Measurements from ENCODE around the gene DACT3. TPM values are rescaled to one million over a fixed set of nuclear protein-coding genes. Genes with fewer than 3 reads are reported as not detected.

DACT3 gene
- polyA plus RNA-seq, 1 of the 3 experiments (the other 2 are of a cell fraction): 9.5 TPM

- Histone ChIP-seq H3K79me2 (ENCODE audit: insufficient read depth) (no peaks in the 10 kb centered on the region; the same call in 1 of the 2 replicates), H2AFZ (ENCODE audit: low read depth) (no peak overlapping the region), H4K20me1 (ENCODE audit: insufficient read depth) (peaks cover 5% of the 10 kb centered on the region; the same call in 1 of the 2 replicates), H3K27ac (ENCODE audit: low read depth in 2 of 2, low read length in 1 of 2) (no peak overlapping the region; a peak in 1 of 4 replicates), H3F3A (replicated peaks; ENCODE audit: insufficient read depth) (no peaks in the 10 kb centered on the region), H3K4me1 (ENCODE audit: control insufficient read depth in 1 of 2, insufficient read depth in 2 of 2, low read depth in 1 of 2, low read length in 1 of 2) (peaks cover 0 to 8% of the 10 kb centered on the region in 2 experiments; a peak in 1 of 4 replicates), H3K9me2 (no peaks in the 10 kb centered on the region), H3K27me3 (ENCODE audit: insufficient read depth) (no peaks in the 10 kb centered on the region), H3K9me3 (no peaks in the 10 kb centered on the region), H3K36me3 (replicated peaks in 1 of 2; ENCODE audit: control insufficient read depth in 1 of 2, insufficient read depth in 2 of 2, low read length in 1 of 2) (peaks cover 0 to 6% of the 10 kb centered on the region in 2 experiments), H3K9ac (no peak overlapping the region), H3K4me2 (no peak overlapping the region), H3K4me3 (ENCODE audit: low read depth in 2 of 2, low read length in 1 of 2) (no peak overlapping the region)
- ChIA-PET POLR2A (no interaction called here), CTCF (interaction anchor here (1.1 kb wide), 1 partner anchor 626 kb away, joined by 4 read pairs; no protein-coding TSS in a partner anchor)
- TF ChIP-seq SIN3A (IDR thresholded peaks at IDR 0.05; ENCODE audit: borderline replicate concordance, low read depth, low read length) (no peak), IRF3 (IDR thresholded peaks at IDR 0.05; ENCODE audit: low read depth, low read length) (no peak), RCOR1 (IDR thresholded peaks at IDR 0.05; ENCODE audit: low read length) (no peak), TCF12 (IDR thresholded peaks at IDR 0.05) (no peak), POLR2AphosphoS5 (IDR thresholded peaks at IDR 0.05; ENCODE audit: low read depth, low read length) (no peak), USF1 (IDR thresholded peaks at IDR 0.05; ENCODE audit: borderline replicate concordance, low read depth) (no peak), FOXJ3 (CRISPR knock-in tag; IDR thresholded peaks at IDR 0.05) (no peak), TEAD4 (IDR thresholded peaks at IDR 0.05; ENCODE audit: borderline replicate concordance, insufficient read depth) (no peak), MAX (IDR thresholded peaks at IDR 0.05; ENCODE audit: low read depth) (no peak), SMC3 (IDR thresholded peaks at IDR 0.05; ENCODE audit: low read depth, low read length) (no peak)
- WGBS (ENCODE audit: low lambda C conversion rate): 84% methylated on average over 13 of the region's 16 CpGs
- no peak for DNase-seq
Measured at GRCh38 chr19:46654621-46655152, 6.3 kb downstream of the DACT3 start.

- no peaks in the 10 kb centered on the region; a peak in 1 of 4 replicates for H3K4me1 ChIP-seq (ENCODE audit: control insufficient read depth in 1 of 2, insufficient read depth in 2 of 2, low read depth in 1 of 2, low read length in 1 of 2)
- H3K79me2 ChIP-seq (ENCODE audit: insufficient read depth): no peaks in the 10 kb centered on the region
- CTCF ChIA-PET: no interaction called here
- TF ChIP-seq MAX (IDR thresholded peaks at IDR 0.05; ENCODE audit: low read depth) (no peak), RCOR1 (IDR thresholded peaks at IDR 0.05; ENCODE audit: low read length) (no peak), CTCF (IDR thresholded peaks at IDR 0.05) (no peak), GATA2 (CRISPR knock-in tag; IDR thresholded peaks at IDR 0.05) (no peak), RXRA (IDR thresholded peaks at IDR 0.05; ENCODE audit: borderline replicate concordance, low read depth) (no peak), YY1 (IDR thresholded peaks at IDR 0.05; ENCODE audit: low read depth) (no peak), RAD21 (IDR thresholded peaks at IDR 0.05; ENCODE audit: low read length) (no peak), FOXM1 (IDR thresholded peaks at IDR 0.05; ENCODE audit: low read depth) (no peak), JUND (IDR thresholded peaks at IDR 0.05) (no peak), SMC3 (IDR thresholded peaks at IDR 0.05; ENCODE audit: low read depth, low read length) (no peak), MXI1 (IDR thresholded peaks at IDR 0.05; ENCODE audit: low read depth, low read length) (no peak), TCF12 (IDR thresholded peaks at IDR 0.05) (no peak), RFX5 (IDR thresholded peaks at IDR 0.05; ENCODE audit: low read length) (no peak), NRF1 (IDR thresholded peaks at IDR 0.05; ENCODE audit: low read depth, low read length) (no peak), GABPA (IDR thresholded peaks at IDR 0.05; ENCODE audit: low read depth) (no peak), FOXJ3 (CRISPR knock-in tag; IDR thresholded peaks at IDR 0.05) (no peak), USF2 (IDR thresholded peaks at IDR 0.05; ENCODE audit: borderline replicate concordance, low read depth, low read length) (no peak)
- H4K20me1 ChIP-seq (ENCODE audit: insufficient read depth): no peaks in the 10 kb centered on the region
- no peak overlapping the region for H3K4me3 ChIP-seq (ENCODE audit: low read depth in 2 of 2, low read length in 1 of 2)
- H3K27ac ChIP-seq (ENCODE audit: low read depth in 2 of 2, low read length in 1 of 2): no peak overlapping the region
- DNase-seq: no peak
- H3K36me3 ChIP-seq (replicated peaks in 1 of 2; ENCODE audit: control insufficient read depth in 1 of 2, insufficient read depth in 2 of 2, low read length in 1 of 2): peaks cover 5 to 8% of the 10 kb centered on the region in 2 experiments
- H3K27me3 ChIP-seq (ENCODE audit: insufficient read depth): no peaks in the 10 kb centered on the region
- H3K9ac ChIP-seq: no peak overlapping the region
- POLR2A ChIA-PET: interaction anchor here (0.8 kb wide), 1 partner anchor 10 kb away, joined by 4 read pairs; no protein-coding TSS in a partner anchor
- H2AFZ ChIP-seq (ENCODE audit: low read depth): no peak overlapping the region
- no peaks in the 10 kb centered on the region for H3K9me3 ChIP-seq
- H3K4me2 ChIP-seq: no peak overlapping the region
- WGBS (ENCODE audit: low lambda C conversion rate): 94% methylated on average over 7 of the region's 7 CpGs
- no peaks in the 10 kb centered on the region for H3K9me2 ChIP-seq
- no peaks in the 10 kb centered on the region for H3F3A ChIP-seq (replicated peaks; ENCODE audit: insufficient read depth)
Measured at GRCh38 chr19:46650445-46650844, 10.5 kb downstream of the DACT3 start.

All from SK-N-SH (cell line).